GM12874 (cell line): ENCODE measurements around the gene AHCYL2.

ENCODE experiments used
- TF ChIP-seq, protein P1 (sequence below): IDR thresholded peaks from 2 replicates; pipeline ENCODE4 v1.5.1; 2011; ENCODE audit warnings: low read depth, mild to moderate bottlenecking, control low read depth, low read length, moderate library complexity; ENCODE audit not compliant: insufficient read depth

AHCYL2 gene

GRCh38 chr7:129433847-129434674 lies 209.2 kb downstream of the AHCYL2 start, which contains the start of gene STRIP2:
Gene STRIP2, plus strand, starts transcription at chr7:129434432. Its CDS starts 41 bp downstream, at chr7:129434473.
- TF ChIP-seq, protein P1, sequence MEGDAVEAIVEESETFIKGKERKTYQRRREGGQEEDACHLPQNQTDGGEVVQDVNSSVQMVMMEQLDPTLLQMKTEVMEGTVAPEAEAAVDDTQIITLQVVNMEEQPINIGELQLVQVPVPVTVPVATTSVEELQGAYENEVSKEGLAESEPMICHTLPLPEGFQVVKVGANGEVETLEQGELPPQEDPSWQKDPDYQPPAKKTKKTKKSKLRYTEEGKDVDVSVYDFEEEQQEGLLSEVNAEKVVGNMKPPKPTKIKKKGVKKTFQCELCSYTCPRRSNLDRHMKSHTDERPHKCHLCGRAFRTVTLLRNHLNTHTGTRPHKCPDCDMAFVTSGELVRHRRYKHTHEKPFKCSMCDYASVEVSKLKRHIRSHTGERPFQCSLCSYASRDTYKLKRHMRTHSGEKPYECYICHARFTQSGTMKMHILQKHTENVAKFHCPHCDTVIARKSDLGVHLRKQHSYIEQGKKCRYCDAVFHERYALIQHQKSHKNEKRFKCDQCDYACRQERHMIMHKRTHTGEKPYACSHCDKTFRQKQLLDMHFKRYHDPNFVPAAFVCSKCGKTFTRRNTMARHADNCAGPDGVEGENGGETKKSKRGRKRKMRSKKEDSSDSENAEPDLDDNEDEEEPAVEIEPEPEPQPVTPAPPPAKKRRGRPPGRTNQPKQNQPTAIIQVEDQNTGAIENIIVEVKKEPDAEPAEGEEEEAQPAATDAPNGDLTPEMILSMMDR = no peak

DNA sequence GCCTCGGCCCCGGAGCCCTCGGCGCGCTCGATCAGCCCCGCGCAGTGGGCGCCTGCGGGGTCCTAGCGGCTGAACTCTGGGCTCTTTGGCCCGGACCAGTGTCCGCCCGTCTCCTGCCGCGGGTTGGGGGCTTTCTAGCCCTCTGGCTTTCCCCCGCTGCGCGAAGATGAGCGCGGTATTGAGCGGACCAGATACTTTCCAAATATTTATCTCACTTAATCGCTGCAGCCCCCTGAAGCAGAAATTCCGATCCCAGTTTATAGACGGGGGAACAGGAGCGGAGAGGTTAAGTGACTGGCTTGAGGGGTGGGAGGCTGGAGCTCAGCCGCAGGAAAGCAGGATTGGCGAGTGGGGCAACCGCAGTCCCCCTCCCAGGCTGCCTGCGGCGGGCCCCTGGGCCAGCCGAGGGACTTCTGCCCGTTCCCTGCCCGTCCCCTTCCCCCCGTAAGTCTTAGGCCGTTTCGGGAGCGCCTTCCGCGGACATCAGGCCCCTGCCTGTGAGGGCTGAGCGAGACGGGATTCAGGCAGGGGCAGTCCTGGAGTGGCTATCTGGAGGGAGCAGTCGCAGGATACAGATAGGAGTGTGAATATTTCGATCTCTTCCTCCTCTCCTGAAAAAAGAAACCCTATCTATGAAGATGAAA lies 210.0 kb downstream of the AHCYL2 start:
- TF ChIP-seq, protein P1 = no peak

- TF ChIP-seq, protein P1 = no peak
Measured at GRCh38 chr7:129435414-129435829, 210.6 kb downstream of the AHCYL2 start.

DNA sequence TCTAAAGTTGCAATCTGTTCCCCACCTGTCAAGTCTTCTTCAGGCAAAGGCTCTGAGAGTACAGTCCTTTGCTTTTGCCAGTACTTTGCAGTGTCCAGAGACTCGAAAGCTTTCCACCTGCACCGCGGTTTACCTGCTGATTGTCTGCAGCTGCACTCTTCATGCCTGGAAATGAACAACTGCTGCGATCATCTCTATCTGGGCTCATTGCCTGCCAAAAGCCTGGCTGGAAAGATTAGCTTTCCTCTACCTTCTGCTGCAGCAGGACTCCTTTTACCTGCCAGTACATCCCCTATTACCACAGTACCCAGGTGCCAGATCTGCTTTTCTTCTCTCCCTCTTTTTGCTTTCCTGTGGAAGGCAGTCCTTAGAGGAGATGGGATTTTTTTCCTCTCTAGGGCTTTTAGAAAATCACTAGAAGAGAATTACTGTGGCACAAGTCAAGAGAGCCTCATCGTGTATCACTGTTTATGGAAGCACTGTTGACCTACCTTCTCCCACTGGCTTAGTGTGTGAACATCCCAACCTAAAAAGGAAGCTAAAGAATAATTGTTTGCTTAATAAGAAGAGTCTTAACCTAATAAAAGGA lies 211.6 kb downstream of the AHCYL2 start:
- TF ChIP-seq, protein P1 = no peak

- TF ChIP-seq, protein P1 = no peak
Measured at GRCh38 chr7:129437190-129437589, 212.4 kb downstream of the AHCYL2 start.

- TF ChIP-seq, protein P1 = no peak
Measured at GRCh38 chr7:129438281-129438838, 213.5 kb downstream of the AHCYL2 start.

GRCh38 chr7:129438839-129439651 lies 214.2 kb downstream of the AHCYL2 start:
- TF ChIP-seq, protein P1 = no peak
